ENCODE measurements around the gene ANGPTL2.

DNA sequence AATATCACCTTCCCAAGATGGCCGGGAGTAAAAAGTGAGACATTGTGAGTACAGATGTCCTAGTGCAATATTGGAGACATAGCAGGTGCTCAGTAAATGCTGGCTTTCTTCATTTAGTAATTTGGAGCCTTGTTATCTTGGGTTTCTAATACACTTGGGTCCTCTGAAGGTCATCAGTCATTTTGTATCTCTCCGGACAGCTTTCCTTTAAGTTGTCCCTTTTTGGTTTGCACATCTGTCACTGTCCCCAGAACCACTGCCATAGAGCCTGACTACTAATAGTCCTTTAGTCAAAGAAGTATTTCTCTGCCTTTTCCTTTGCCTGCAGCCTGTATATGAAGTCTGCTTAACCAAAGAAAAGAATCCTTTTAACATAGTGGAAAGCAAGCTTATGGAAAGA lies 7.8 kb upstream of the ANGPTL2 start:
- TF ChIP-seq ZC3H10 (CRISPR knock-in tag; IDR thresholded peaks at IDR 0.05) (no peak), TCF4 (CRISPR knock-in tag; IDR thresholded peaks at IDR 0.05; ENCODE audit: borderline replicate concordance) (no peak), ARNTL (CRISPR knock-in tag; IDR thresholded peaks at IDR 0.05; ENCODE audit: borderline replicate concordance, low read depth) (no peak), ESRRG (CRISPR knock-in tag; IDR thresholded peaks at IDR 0.05) (no peak)
- TF ChIP-seq, protein P1, sequence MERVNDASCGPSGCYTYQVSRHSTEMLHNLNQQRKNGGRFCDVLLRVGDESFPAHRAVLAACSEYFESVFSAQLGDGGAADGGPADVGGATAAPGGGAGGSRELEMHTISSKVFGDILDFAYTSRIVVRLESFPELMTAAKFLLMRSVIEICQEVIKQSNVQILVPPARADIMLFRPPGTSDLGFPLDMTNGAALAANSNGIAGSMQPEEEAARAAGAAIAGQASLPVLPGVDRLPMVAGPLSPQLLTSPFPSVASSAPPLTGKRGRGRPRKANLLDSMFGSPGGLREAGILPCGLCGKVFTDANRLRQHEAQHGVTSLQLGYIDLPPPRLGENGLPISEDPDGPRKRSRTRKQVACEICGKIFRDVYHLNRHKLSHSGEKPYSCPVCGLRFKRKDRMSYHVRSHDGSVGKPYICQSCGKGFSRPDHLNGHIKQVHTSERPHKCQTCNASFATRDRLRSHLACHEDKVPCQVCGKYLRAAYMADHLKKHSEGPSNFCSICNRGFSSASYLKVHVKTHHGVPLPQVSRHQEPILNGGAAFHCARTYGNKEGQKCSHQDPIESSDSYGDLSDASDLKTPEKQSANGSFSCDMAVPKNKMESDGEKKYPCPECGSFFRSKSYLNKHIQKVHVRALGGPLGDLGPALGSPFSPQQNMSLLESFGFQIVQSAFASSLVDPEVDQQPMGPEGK (CRISPR knock-in tag; IDR thresholded peaks at IDR 0.05; ENCODE audit: borderline replicate concordance) = no peak
- TF ChIP-seq, protein P2, sequence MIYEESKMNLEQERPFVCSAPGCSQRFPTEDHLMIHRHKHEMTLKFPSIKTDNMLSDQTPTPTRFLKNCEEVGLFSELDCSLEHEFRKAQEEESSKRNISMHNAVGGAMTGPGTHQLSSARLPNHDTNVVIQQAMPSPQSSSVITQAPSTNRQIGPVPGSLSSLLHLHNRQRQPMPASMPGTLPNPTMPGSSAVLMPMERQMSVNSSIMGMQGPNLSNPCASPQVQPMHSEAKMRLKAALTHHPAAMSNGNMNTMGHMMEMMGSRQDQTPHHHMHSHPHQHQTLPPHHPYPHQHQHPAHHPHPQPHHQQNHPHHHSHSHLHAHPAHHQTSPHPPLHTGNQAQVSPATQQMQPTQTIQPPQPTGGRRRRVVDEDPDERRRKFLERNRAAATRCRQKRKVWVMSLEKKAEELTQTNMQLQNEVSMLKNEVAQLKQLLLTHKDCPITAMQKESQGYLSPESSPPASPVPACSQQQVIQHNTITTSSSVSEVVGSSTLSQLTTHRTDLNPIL (CRISPR knock-in tag; IDR thresholded peaks at IDR 0.05; ENCODE audit: low read depth) = no peak
